ENCODE measurements around the gene ADRM1.

Gene ADRM1

DNA sequence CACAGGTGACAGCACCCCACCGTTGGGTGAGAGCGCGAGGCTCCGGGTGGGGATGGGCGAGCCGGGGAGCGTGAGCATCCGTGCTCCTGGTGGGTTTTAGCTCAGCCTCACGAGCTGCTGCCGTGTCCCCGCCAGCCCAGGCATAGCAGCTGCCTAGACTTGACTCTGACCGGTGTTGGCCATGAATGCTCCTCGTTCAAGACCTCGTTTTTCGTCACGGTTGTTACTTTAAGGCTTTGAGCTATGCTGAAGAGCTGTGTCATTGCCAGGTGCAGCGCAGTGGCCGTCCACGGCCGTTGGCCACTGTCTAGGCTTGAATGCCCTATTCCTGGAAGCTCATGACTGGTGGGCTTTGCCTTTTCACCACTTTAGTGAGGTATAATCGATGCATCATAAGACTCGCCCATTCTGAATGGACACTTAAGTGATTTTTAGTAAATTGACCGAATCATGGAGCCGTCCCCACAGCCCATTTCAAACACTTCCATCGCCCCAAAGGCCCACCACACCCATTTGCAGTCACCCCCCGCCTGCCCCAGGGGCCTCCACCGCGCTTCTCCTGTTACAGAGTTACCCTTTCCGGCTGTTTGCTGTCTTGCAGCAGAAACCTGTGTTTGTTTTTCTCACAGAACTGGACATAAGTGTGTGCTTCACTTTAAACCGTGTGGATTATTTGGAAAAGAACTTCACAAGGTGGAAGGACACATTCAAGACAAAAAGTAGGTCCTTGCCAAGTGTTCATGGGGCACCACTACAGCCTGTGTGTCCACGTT, 21.4 kb upstream of the ADRM1 start:
- DNase-seq (ENCODE audit: low spot score), result no peak

DNA sequence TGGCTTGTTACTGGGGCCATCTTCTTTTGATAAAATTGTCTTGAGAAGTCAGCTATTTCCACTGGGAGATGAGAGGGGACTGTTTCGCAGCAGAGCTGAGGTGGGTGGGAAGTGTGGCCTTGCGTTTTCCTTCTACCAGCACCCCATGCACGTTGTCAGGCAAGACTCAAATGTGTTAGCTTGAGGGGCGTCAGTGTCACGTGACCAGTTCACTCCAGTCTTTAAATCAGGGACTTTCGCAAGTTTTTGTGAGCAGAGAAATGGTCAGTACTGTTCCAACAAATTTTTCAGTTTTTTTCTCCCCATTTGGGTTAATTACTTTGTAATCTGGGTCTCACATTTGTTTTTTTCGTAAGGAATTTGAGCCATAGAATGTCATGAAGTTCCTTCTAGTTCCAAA, 20.7 kb upstream of the ADRM1 start:
- DNase-seq (ENCODE audit: low spot score), result no peak

DNA sequence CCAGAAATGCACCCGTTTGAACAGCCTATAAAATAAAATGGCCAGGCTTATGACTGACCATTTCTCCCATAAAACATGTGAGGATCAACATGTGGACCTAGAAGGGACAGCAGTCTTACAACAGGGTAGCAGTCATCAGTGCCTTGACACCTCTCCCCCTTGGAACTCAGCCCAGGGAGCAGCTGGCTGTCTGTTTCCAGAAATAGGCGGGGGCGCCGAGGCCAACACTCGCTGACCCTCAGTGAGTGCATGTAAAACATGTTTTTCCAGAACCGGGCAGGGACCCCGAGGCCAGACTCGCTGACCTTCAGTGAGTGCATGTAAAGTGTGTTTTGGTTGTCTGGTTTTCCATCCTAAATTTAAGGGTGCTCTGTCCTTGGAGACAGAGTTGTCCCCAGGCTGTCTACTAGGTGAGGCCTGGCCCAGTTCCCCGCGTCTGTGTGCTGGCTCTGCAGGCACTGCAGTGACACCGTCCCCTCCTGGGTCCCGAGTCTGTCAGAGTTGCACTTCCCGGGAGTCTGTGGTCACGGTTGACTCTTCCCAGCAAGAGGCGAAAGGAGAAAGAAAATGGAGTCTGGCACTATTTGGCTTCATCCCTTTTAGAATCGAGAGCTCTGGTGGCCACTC, 19.8 kb upstream of the ADRM1 start:
- no peak for DNase-seq (ENCODE audit: low spot score)

DNA sequence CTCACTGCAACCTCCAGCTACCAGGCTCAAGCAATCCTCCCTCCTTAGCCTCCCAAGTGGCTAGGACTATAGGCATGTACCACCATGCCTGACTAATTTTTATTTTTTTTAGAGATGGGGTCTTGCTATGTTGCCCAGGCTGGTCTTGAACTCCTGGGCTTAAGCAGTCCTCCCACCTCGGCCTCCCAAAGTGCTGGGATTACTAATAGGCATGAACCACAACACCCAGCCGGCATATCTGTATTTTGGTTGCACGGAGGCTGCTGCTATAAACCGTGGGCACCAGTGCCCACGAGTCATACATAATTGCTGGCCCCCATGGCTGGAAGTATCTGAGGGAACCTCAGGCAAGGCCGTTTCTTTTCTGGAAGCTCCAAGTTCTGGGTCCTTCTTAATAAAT, 18.3 kb upstream of the ADRM1 start:
- no peak for DNase-seq (ENCODE audit: low spot score)

DNA sequence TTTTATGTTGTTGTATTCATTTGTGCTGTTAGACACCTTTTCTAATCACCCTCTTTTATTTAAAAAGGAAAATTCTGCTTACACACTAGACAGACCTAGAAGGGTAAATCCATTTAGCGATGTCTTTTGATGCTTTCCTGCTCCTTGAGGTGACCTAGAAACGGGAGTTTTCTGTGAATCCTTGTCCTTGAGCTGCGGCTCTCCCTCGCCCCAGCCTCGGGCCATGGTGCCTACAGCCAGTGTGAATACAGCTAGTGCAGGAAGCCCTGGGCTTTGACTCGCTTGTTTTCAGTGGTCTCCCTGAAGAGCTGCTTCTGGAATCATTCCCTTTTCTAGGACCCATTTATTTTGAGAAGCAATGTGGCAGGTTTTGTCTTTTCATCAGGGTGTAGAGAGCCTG, 17.6 kb upstream of the ADRM1 start:
- no peak for DNase-seq (ENCODE audit: low spot score)

DNA sequence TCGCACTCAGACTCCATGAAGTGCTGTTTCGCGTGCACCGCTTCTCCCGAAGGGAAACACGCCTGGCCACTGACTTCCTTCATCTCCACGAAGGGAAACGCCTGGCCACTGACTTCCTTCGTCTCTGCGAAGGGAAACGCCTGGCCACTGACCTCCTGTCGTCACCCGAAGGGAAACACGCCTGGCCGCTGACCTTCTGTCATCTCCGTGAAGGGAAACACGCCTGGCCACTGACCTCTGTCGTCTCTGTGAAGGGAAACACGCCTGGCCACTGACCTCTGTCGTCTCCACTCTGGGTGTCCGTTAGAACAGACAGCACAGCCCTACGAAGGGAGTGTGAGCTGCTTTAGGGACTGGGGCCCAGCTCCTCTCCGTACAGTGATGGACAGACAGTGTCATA, 17.1 kb upstream of the ADRM1 start:
- no peak for DNase-seq (ENCODE audit: low spot score)

DNA sequence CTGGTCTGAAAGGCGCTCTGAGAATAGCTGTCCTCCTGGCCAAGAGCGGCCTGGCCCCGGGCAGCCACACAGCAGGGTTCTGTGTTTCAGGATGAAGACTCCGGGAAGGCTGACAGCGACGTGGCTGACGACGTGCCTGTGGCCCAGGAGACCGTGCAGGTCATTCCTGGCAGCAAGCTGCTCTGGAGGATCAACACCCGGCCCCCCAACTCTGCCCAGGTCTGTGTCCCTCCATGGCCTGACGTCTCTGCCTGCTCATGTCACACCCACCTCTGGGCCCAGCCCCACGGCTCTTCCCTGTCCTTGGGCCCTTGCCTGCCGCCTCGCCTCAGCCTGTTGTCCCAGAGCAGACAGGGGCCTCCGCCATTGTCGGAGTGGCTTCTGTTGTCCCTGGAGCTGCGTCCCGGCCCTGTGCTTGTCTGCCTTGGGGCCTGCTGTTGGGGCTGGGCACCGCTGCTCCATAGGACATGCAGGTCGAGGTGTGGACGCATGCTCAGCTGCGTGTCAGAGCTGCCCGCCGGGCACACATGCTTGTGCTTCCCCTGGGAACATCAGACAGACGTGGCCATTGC, 16.2 kb upstream of the ADRM1 start:
- DNase-seq (ENCODE audit: low spot score), result no peak

DNA sequence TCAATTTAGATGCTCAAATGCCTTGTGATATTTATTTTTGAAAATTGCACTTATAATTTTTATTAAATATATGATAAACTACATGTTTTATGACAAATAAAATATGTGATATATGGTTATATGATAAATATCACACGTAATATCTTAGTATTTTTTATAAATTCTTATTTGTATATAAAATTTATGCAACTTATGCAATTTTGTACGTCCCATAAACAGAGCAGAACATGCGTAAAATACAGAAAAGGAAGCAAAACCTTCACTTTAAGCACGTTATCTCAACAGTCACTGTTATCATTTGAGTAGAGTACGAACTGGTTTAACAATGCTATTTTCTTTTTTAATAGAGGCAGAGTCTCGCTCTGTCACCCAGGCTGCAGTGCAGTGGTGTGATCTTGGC, 15.7 kb upstream of the ADRM1 start:
- no peak for DNase-seq (ENCODE audit: low spot score)

DNA sequence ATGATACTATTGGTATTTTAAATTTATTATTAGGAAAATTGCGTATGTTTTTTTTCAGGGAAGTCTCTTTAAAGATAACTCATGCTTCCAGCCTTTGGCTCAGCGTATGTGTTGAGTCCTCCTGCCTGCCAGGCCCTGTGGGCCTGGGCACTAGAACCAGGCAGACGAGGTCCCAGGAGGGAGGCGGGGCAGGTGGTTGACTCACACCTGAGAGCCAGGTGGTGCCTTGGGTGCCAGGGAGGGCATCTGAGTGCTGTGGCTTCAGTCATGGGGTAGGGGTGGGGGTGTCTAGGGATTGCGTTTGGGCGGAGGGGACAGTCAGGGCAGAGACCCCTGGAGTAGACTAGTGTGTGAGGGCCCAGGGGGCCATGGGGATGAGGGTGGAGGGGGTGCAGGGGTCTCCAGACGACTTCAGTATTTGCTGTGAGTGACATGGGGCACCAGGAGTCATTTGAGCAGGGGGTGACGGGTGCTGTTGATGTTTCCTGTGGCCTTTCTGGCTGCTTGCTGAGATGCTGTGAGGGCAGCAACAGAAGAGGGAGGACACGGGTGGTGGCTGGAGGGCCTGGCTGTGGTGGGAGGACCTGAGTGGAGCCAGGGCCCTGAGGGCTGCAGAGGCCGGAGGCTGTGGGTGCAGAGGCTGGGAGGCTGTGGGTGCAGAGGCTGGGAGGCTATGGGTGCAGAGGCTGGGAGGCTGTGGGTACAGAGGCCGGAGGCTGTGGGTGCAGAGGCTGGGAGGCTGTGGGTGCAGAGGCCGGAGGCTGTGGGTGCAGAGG, 14.8 kb upstream of the ADRM1 start:
- no peak for DNase-seq (ENCODE audit: low spot score)

DNA sequence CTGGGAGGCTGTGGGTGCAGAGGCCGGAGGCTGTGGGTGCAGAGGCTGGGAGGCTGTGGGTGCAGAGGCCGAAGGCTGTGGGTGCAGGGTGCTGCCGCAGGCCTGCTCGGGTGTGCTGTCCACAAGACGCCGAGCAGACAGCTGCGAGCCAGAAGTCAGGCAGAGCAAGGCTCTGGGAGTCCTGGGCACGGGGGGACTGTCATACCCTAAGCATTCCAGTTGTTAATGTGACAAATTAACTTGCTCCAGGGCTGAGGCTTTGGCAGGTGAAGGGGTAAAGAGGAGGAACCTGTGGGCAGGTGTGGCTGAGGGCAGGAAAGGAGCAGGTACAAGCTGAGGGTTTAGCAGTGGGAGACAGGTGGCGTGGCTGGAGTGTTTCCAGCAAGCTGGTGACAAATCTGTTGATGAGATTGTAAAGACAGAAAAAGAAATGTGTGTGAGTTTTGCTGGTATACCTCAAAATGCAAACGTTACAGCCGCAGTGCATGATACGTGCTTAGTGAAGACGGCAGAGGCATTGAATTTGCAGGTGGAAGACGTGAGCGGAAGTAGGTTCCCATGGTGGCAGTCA, 14.2 kb upstream of the ADRM1 start:
- DNase-seq (ENCODE audit: low spot score), result no peak

DNA sequence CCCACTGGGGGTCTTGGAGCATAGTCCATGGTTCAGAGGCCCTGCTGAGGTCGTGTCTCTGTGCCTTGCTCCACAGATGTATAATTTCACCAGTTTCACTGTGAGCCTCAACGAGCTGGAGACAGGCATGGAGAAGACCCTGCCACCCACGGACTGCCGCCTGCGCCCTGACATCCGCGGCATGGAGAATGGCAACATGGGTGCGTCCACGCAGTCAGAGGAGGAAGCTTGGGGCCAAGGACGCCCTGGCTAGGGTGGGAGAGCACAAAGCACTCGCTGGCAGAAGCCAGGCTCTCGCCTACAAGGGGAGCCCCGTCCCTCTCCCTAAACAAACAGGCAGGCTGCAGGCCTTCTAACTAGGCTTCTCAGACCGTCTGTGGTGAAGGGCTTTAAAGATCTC, 13.7 kb upstream of the ADRM1 start:
- no peak for DNase-seq (ENCODE audit: low spot score)

DNA sequence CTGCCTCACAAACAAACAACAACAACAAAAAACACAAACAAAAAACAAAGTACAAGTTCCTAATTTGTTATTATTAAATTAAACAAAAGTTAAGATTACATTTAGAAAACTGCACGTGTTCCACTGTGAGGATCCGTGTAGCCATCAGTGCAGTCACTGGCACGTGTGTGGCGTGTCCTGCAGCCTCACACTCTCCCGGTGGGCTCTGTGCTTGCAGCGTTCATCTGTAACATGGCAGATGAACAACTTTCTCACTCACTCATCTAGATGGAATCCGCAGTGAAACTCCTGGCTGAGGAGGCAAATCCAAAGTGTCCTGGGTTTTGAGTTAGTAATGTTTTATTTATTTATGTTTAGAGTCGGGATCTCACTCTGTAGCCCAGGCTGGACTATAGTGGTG, 12.9 kb upstream of the ADRM1 start:
- DNase-seq (ENCODE audit: low spot score), result no peak

DNA sequence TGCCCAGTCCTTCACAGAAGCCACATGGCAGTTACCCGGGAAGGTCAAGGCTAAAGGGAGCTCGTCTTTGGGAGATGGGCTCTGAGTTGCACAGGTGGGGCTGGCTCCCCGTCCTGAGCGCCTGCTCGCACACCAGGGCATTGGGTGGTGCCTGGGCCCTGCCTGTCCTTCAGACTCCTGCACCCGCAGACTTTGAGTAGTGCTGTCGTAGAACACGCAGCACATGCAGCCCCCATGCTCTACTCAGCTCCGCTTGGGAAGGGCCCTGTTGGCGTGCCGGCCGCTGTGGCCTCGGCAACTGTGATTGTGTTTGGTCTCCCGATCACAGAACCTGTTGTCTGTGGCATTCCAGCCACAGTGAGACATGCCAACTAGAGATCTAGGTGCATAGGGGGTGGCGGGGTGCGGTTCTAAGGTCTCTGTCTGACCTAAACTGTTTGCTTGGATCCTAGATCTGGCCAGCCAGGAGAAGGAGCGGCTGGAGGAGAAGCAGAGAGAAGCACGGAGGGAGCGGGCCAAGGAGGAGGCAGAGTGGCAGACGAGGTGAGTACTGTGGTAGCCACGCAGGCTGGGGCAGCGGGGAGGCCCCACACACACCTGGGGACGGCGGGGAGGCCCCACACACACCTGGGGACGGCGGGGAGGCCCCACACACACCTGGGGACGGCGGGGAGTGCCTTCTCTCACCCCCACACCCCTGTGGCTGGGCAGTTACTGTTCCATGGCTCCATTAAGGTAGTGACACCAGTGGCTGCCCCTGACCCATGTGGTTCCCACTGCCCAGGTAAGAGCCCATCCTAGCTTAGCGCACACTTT, 11.3 kb upstream of the ADRM1 start:
- DNase-seq (ENCODE audit: low spot score), result no peak

DNA sequence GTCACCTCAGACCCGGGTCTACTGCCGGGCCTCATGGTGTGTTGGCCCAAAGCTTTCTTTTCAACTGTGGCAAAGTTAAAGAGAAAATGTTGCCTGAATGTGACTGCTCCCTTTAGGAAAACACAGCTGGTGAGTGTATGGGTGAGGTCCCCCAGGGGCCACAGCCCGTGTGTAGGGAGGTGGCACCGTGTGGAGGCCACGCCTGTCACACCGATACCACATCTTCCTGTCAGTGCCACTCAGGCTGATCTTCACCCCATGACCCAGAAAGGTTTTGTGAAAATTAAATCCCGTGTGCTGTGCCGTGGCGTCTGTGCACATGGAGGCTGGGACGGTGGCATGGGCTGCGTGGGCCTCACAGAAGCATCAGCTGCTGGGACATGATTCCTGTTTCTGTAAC, 10.7 kb upstream of the ADRM1 start:
- no peak for DNase-seq (ENCODE audit: low spot score)

DNA sequence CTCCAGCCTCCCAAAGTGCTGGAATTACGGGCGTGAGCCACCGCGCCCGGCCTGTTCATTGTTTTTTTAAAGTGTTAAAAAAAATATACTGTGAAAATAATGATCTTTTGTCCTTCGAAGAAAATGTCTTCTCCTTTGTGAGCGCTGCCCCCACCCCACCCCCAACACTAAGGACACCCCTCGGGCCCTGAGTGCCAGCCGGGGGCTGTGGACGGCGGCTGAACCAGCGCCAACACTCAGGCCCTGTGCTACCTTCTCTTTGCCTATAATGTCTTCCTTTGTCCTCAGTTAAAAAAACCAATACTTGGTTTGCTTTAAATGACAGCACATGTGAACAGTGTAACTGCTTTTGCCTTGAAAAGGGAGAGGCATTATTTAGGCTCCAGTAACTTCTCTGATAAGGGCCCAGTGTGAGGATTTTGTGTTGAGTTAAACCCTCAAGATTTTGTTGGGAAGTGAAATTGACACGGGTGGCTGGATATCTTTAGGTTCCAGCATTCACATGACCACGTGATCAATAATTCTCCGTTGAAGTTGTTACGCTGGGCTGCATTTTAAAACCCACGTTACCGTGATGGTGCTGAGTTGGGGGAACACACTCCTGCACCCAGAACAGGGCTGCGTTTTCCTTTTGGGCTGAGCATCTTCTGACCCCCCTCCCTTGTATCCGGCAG, 9.5 kb upstream of the ADRM1 start:
- no peak for DNase-seq (ENCODE audit: low spot score)

DNA sequence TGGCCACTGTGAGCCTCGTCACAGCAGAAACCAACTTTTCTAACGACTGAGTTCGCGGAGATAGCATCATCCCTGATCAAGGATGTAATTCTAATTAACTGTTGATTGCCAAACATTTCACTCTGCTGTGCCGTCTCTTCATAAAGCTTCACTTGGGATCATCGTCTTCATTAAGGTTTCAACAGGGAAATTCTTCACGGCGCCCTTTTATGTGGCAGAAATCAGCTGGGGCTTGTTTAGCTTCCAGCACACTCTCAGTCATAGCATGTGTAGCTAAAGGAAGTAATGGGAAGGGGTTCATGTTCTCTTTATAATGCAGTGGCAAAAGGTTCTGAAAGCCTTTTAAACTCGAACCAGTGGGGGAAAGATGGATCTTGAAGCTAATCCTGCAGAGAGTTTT, 8.9 kb upstream of the ADRM1 start:
- no peak for DNase-seq (ENCODE audit: low spot score)

DNA sequence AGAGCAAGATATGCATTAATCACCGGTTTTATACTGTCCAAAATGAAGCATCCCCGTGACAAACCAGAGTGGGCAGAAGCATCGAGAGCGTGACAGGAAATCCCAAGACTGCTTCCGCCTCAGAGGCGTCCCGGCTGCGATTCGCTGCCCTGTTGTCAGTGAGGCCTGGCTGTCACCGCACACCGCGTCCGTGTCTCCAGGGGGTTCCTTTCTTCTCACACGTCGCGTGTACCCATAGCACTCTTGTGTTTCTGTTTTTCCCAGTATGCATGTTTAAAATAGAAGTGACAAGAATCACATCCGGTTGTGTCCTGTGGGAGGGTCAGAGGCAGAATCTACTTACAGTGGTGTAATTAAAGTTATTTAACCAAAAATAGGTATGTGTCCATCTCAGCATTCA, 8.3 kb upstream of the ADRM1 start:
- no peak for DNase-seq (ENCODE audit: low spot score)

DNA sequence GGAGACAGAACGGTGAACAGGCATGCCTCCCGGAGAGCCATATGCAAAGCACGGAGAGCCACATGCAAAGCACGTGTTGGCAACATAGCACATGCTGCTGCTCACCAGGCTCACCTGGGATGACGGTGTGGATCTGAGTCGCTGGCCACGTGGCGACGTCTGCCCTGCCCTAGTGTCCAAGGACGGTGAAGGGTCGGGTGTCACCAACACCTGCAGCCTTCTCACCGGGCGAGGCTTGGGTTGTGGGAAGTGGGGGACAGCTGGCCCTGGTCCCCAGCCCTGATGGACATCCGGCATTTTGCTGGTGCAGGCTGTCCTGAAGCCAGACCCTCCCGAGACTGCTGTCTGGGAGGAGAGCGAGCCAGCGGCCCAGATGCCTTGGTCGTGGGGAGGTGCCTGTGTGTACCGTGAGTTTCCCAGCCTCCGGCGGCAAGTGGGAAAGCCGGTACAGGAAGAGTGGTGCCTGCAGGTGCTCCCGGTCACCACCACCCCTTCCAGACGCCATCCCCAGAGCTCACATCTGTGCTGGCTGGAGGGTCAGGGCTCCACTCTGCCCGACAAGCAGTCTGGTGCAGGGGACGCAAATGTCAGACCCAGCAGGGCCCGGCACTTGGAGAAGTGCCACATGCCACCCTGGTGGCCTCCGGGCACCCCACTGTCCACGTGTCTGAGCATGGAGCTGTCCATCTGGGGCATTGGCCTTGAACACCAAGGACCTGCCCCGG, 5.9 kb upstream of the ADRM1 start:
- DNase-seq (ENCODE audit: low spot score), result no peak

DNA sequence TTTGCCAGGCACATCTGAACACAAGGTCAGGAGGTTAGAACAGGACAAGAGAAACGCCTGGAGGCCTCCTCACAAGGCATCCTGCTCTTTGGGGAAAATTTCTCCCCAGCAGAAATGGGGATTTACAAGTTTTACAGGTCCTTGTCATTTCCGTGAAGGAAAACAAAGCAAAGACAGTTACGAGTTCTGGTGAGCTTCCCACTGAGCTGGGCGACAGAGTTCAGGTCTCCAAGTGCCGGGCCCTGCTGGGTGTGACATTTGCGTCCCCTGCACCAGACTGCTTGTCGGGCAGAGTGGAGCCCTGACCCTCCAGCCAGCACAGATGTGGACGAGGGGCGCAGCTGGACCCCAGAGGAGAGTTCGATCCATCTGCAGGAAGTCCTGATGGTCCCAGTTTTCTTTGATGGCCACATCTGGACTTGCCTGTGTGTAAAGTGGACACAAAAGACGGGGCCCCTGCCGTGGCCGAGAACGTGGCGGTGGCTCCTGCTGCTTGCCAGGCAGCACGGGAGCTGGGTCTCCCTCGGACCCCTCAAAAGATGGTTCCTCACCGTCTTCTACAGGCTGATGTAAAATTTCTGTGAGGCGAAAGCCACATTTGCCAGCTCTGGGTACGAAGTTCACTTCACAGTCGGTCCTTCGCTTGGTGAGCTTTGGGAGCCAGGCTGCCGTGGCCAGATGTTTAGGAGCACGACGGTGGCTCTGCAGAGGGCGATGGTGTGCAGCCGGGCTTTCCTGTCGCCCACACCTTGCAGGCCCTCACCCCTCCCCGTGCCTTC, 5.2 kb upstream of the ADRM1 start:
- DNase-seq (ENCODE audit: low spot score), result no peak
